ENCODE data around the gene ADAMTS17. TPM values are rescaled to one million over a fixed set of nuclear protein-coding genes. Genes with fewer than 3 reads are reported as not detected.

Gene ADAMTS17
- total and polyA plus RNA-seq, 3 experiments from 2014 or later = 1.2 to 2.3 (median 1.9) TPM

- H3K27ac Mint-ChIP-seq = no peak overlapping the region
- Histone ChIP-seq H3K36me3 (ENCODE audit: insufficient read depth, low read length) (no peaks in the 10 kb centered on the region), H3K27me3 (ENCODE audit: insufficient read depth, low read length, poor library complexity, severe bottlenecking) (no peaks in the 10 kb centered on the region), H3K4me3 (ENCODE audit: low read length) (no peak overlapping the region), H3K27ac (ENCODE audit: low read depth, low read length) (no peak overlapping the region), H3K9me3 (ENCODE audit: low read length) (no peaks in the 10 kb centered on the region), H3K4me1 (ENCODE audit: insufficient read depth, low read length) (no peaks in the 10 kb centered on the region)
- no peaks in the 10 kb centered on the region for H3K4me1 Mint-ChIP-seq
- no peak for DNase-seq
- H3K36me3 Mint-ChIP-seq = peaks cover 20 to 58% (median 31%) of the 10 kb centered on the region in 3 donors
- H3K4me3 Mint-ChIP-seq = no peak overlapping the region
- ChIA-PET POLR2A (no interaction called here), CTCF (no interaction called here)
- no peaks in the 10 kb centered on the region for H3K27me3 Mint-ChIP-seq
- peaks cover 25 to 38% (median 28%) of the 10 kb centered on the region in 5 donors for H3K9me3 Mint-ChIP-seq
Observed at GRCh38 chr15:100124361-100124760, 217.4 kb downstream of the ADAMTS17 start.

- H3K9me3 Mint-ChIP-seq = peaks cover 26 to 44% (median 30%) of the 10 kb centered on the region in 5 donors
- no peaks in the 10 kb centered on the region for H3K4me1 Mint-ChIP-seq
- POLR2A ChIA-PET = no interaction called here
Observed at GRCh38 chr15:100123611-100124010, 218.2 kb downstream of the ADAMTS17 start.

GRCh38 chr15:100121285-100121684, 220.5 kb downstream of the ADAMTS17 start:
- Mint-ChIP-seq H3K4me1 (no peaks in the 10 kb centered on the region), H3K27me3 (no peaks in the 10 kb centered on the region), H3K4me3 (no peak overlapping the region), H3K9me3 (peaks cover 26 to 44% (median 30%) of the 10 kb centered on the region in 5 donors), H3K36me3 (peaks cover 20 to 66% (median 34%) of the 10 kb centered on the region in 3 donors), H3K27ac (no peak overlapping the region)
- H3K4me3 ChIP-seq (ENCODE audit: low read length) = no peak overlapping the region
- ChIA-PET POLR2A (no interaction called here), CTCF (no interaction called here)
- H3K4me1 ChIP-seq (ENCODE audit: insufficient read depth, low read length) = no peaks in the 10 kb centered on the region
- DNase-seq = no peak
- no peaks in the 10 kb centered on the region for H3K9me3 ChIP-seq (ENCODE audit: low read length)
- no peaks in the 10 kb centered on the region for H3K27me3 ChIP-seq (ENCODE audit: insufficient read depth, low read length, poor library complexity, severe bottlenecking)
- no peak overlapping the region for H3K27ac ChIP-seq (ENCODE audit: low read depth, low read length)
- H3K36me3 ChIP-seq (ENCODE audit: insufficient read depth, low read length) = no peaks in the 10 kb centered on the region

More at GRCh38 chr15:100123611-100124010, 218.2 kb downstream of the ADAMTS17 start:
- Histone ChIP-seq H3K9me3 (ENCODE audit: low read length) (no peaks in the 10 kb centered on the region), H3K27me3 (ENCODE audit: insufficient read depth, low read length, poor library complexity, severe bottlenecking) (no peaks in the 10 kb centered on the region), H3K4me1 (ENCODE audit: insufficient read depth, low read length) (no peaks in the 10 kb centered on the region), H3K36me3 (ENCODE audit: insufficient read depth, low read length) (no peaks in the 10 kb centered on the region), H3K4me3 (ENCODE audit: low read length) (no peak overlapping the region), H3K27ac (ENCODE audit: low read depth, low read length) (no peak overlapping the region)
- Mint-ChIP-seq H3K36me3 (peaks cover 18 to 65% (median 33%) of the 10 kb centered on the region in 3 donors), H3K27ac (no peak overlapping the region), H3K27me3 (no peaks in the 10 kb centered on the region), H3K4me3 (no peak overlapping the region)
- CTCF ChIA-PET = no interaction called here
- no peak for DNase-seq

GRCh38 chr15:100120111-100120510, 221.7 kb downstream of the ADAMTS17 start:
- ChIA-PET CTCF (no interaction called here), POLR2A (no interaction called here)
- Histone ChIP-seq H3K9me3 (ENCODE audit: low read length) (no peaks in the 10 kb centered on the region), H3K36me3 (ENCODE audit: insufficient read depth, low read length) (no peaks in the 10 kb centered on the region), H3K27ac (ENCODE audit: low read depth, low read length) (no peak overlapping the region), H3K27me3 (ENCODE audit: insufficient read depth, low read length, poor library complexity, severe bottlenecking) (no peaks in the 10 kb centered on the region), H3K4me3 (ENCODE audit: low read length) (no peak overlapping the region), H3K4me1 (ENCODE audit: insufficient read depth, low read length) (no peaks in the 10 kb centered on the region)
- no peaks in the 10 kb centered on the region for H3K4me1 Mint-ChIP-seq
- DNase-seq = no peak
- no peak overlapping the region for H3K4me3 Mint-ChIP-seq
- H3K36me3 Mint-ChIP-seq = peaks cover 23 to 66% (median 35%) of the 10 kb centered on the region in 3 donors
- peaks cover 26 to 44% (median 30%) of the 10 kb centered on the region in 5 donors for H3K9me3 Mint-ChIP-seq
- H3K27me3 Mint-ChIP-seq = no peaks in the 10 kb centered on the region
- no peak overlapping the region for H3K27ac Mint-ChIP-seq

DNA sequence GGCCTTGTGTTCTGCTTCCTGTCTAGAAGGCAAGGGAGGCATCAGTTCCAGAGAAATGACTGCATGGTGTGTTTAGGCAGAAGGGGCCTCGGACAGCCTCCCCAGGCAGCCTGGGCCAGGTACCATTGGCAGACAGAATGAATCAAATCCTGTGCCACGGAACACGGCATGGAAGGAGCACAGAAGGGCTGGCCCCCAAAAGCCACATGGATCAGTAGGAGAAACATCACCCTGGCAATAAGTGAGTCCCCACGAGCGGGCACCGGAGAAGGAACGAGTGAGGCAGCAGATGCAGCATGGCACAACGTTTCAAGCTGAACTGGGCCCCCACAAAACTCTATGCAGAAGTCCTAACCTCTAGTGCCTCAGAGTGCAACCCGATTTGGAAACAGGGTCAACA, 223.2 kb downstream of the ADAMTS17 start:
- Mint-ChIP-seq H3K4me3 (no peak overlapping the region), H3K27me3 (no peaks in the 10 kb centered on the region), H3K27ac (no peak overlapping the region), H3K4me1 (peaks cover 0 to 4% (median 0%) of the 10 kb centered on the region in 3 donors), H3K9me3 (peaks cover 26 to 42% (median 29%) of the 10 kb centered on the region in 5 donors), H3K36me3 (peaks cover 22 to 58% (median 29%) of the 10 kb centered on the region in 3 donors)
- DNase-seq = no peak
- ChIA-PET POLR2A (no interaction called here), CTCF (no interaction called here)
- H3K4me3 ChIP-seq (ENCODE audit: low read length) = no peak overlapping the region
- H3K27me3 ChIP-seq (ENCODE audit: insufficient read depth, low read length, poor library complexity, severe bottlenecking) = no peaks in the 10 kb centered on the region
- H3K9me3 ChIP-seq (ENCODE audit: low read length) = no peaks in the 10 kb centered on the region
- H3K36me3 ChIP-seq (ENCODE audit: insufficient read depth, low read length) = no peaks in the 10 kb centered on the region
- H3K27ac ChIP-seq (ENCODE audit: low read depth, low read length) = no peak overlapping the region
- no peaks in the 10 kb centered on the region for H3K4me1 ChIP-seq (ENCODE audit: insufficient read depth, low read length)

DNA sequence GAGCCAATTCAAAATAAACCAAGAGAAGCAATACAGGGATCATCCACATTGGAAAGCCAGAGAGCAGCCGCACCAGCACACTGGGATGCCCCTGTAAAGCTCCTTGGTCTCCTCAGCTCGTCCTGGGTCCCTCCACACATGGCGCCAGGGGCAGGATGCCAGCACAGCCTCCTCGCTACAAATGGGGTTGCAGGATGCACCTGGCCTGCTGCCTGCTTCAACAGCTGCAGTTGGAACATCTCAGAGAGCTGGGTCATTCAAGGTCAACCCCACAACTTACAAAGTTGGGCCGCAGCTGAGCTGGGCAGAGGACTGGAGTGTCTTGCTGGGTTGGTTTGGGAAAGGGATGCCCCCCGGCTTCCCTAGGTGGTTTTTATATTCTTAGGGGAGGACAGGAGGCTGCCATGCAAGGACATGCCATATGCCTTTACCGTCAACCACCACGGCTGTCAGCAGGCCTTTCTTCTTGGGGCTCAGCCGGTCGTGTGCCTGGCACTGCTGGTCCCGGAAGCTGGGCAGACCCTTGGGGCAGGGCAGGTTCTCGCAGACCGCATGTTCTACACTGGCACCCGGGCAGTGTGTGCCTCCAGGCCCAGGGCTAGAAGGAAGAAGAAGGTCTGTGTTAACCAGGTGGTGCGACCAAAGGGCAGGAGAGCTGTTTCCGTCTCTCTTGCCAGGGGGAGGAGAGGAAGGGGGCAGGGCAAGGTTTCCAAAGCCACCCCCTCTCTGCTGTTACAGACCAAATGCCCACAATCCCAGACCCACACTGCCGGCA, 225.2 kb downstream of the ADAMTS17 start:
- Histone ChIP-seq H3K4me3 (ENCODE audit: low read length) (no peak overlapping the region), H3K9me3 (ENCODE audit: low read length) (no peaks in the 10 kb centered on the region), H3K4me1 (ENCODE audit: insufficient read depth, low read length) (peaks cover 6% of the 10 kb centered on the region), H3K27me3 (ENCODE audit: insufficient read depth, low read length, poor library complexity, severe bottlenecking) (no peaks in the 10 kb centered on the region), H3K36me3 (ENCODE audit: insufficient read depth, low read length) (no peaks in the 10 kb centered on the region), H3K27ac (ENCODE audit: low read depth, low read length) (no peak overlapping the region)
- DNase-seq = no peak
- Mint-ChIP-seq H3K27ac (peak overlapping the region in 1 of 8 donors; percentile 70), H3K36me3 (peaks cover 14 to 39% (median 18%) of the 10 kb centered on the region in 3 donors), H3K9me3 (peaks cover 13 to 26% (median 18%) of the 10 kb centered on the region in 5 donors), H3K4me3 (no peak overlapping the region), H3K4me1 (peaks cover 4 to 8% (median 7%) of the 10 kb centered on the region in 3 donors), H3K27me3 (no peaks in the 10 kb centered on the region)
- ChIA-PET CTCF (no interaction called here), POLR2A (no interaction called here)

- Mint-ChIP-seq H3K27ac (peak overlapping the region in 1 of 8 donors; percentile 63), H3K27me3 (no peaks in the 10 kb centered on the region), H3K4me3 (no peak overlapping the region), H3K36me3 (peaks cover 9 to 30% (median 12%) of the 10 kb centered on the region in 3 donors), H3K4me1 (peaks cover 13 to 17% (median 16%) of the 10 kb centered on the region in 3 donors), H3K9me3 (peaks cover 4 to 17% (median 9%) of the 10 kb centered on the region in 5 donors)
- Histone ChIP-seq H3K4me1 (ENCODE audit: insufficient read depth, low read length) (peaks cover 15% of the 10 kb centered on the region), H3K9me3 (ENCODE audit: low read length) (no peaks in the 10 kb centered on the region), H3K27ac (ENCODE audit: low read depth, low read length) (no peak overlapping the region), H3K4me3 (ENCODE audit: low read length) (no peak overlapping the region), H3K27me3 (ENCODE audit: insufficient read depth, low read length, poor library complexity, severe bottlenecking) (no peaks in the 10 kb centered on the region), H3K36me3 (ENCODE audit: insufficient read depth, low read length) (no peaks in the 10 kb centered on the region)
- POLR2A ChIA-PET = no interaction called here
- no peak for DNase-seq
- CTCF ChIA-PET = no interaction called here
Observed at GRCh38 chr15:100115711-100116090, 226.1 kb downstream of the ADAMTS17 start.

GRCh38 chr15:100115066-100115710, 226.6 kb downstream of the ADAMTS17 start:
- no peak overlapping the region for H3K4me3 Mint-ChIP-seq
- POLR2A ChIA-PET = no interaction called here
- no peak for DNase-seq
- H3K27ac ChIP-seq (ENCODE audit: low read depth, low read length) = no peak overlapping the region
- H3K27me3 ChIP-seq (ENCODE audit: insufficient read depth, low read length, poor library complexity, severe bottlenecking) = no peaks in the 10 kb centered on the region
- H3K36me3 Mint-ChIP-seq = peaks cover 8 to 25% (median 10%) of the 10 kb centered on the region in 3 donors
- no peak overlapping the region for H3K4me3 ChIP-seq (ENCODE audit: low read length)
- H3K4me1 ChIP-seq (ENCODE audit: insufficient read depth, low read length) = peaks cover 18% of the 10 kb centered on the region
- peaks cover 2 to 13% (median 7%) of the 10 kb centered on the region in 5 donors for H3K9me3 Mint-ChIP-seq
- peaks cover 16 to 21% (median 20%) of the 10 kb centered on the region in 3 donors for H3K4me1 Mint-ChIP-seq
- CTCF ChIA-PET = no interaction called here
- no peaks in the 10 kb centered on the region for H3K9me3 ChIP-seq (ENCODE audit: low read length)
- no peaks in the 10 kb centered on the region for H3K36me3 ChIP-seq (ENCODE audit: insufficient read depth, low read length)
- H3K27me3 Mint-ChIP-seq = no peaks in the 10 kb centered on the region
- peak overlapping the region in 1 of 8 donors; percentile 50 for H3K27ac Mint-ChIP-seq
